HG02885 (cell line): ENCODE results near the gene ZFYVE19.

Experiments used
- ATAC-seq: cut with Tn5 transposase; IDR thresholded peaks from one replicate; pipeline ENCODE4 v1.9.1; 2021; ENCODE audit warnings: mild to moderate bottlenecking; ENCODE audit not compliant: unreplicated experiment, poor library complexity

Gene ZFYVE19

GRCh38 chr15:40775007-40775406 lies 31.9 kb upstream of the ZFYVE19 start:
- ATAC-seq: no peak

GRCh38 chr15:40775740-40776536 lies 31.0 kb upstream of the ZFYVE19 start:
- ATAC-seq: no peak

- ATAC-seq: no peak
Observed at GRCh38 chr15:40776537-40777141, 30.2 kb upstream of the ZFYVE19 start.

- ATAC-seq: peak; percentile 66
Observed at GRCh38 chr15:40782609-40783227, 24.2 kb upstream of the ZFYVE19 start.

GRCh38 chr15:40785164-40785563 lies 21.7 kb upstream of the ZFYVE19 start:
- no peak for ATAC-seq

GRCh38 chr15:40785814-40786213 lies 21.1 kb upstream of the ZFYVE19 start:
- no peak for ATAC-seq

GRCh38 chr15:40787344-40787841 lies 19.5 kb upstream of the ZFYVE19 start:
- no peak for ATAC-seq

- ATAC-seq: no peak
Observed at GRCh38 chr15:40787991-40788390, 18.9 kb upstream of the ZFYVE19 start.

GRCh38 chr15:40789119-40789518 lies 17.8 kb upstream of the ZFYVE19 start:
- no peak for ATAC-seq

GRCh38 chr15:40789999-40790398 lies 16.9 kb upstream of the ZFYVE19 start:
- ATAC-seq: no peak

- no peak for ATAC-seq
Observed at GRCh38 chr15:40790718-40791117, 16.2 kb upstream of the ZFYVE19 start.

- ATAC-seq: no peak
Observed at GRCh38 chr15:40792394-40792793, 14.5 kb upstream of the ZFYVE19 start.

- no peak for ATAC-seq
Observed at GRCh38 chr15:40793216-40793989, 13.5 kb upstream of the ZFYVE19 start.

- ATAC-seq: no peak
Observed at GRCh38 chr15:40796041-40796440, 10.8 kb upstream of the ZFYVE19 start.

GRCh38 chr15:40796512-40796911 lies 10.4 kb upstream of the ZFYVE19 start:
- no peak for ATAC-seq

- no peak for ATAC-seq
Observed at GRCh38 chr15:40799523-40799922, 7.4 kb upstream of the ZFYVE19 start.

GRCh38 chr15:40803076-40803475 lies 3.8 kb upstream of the ZFYVE19 start:
- ATAC-seq: no peak

GRCh38 chr15:40803688-40804087 lies 3.2 kb upstream of the ZFYVE19 start:
- ATAC-seq: no peak

GRCh38 chr15:40806672-40807027 lies 239 bp upstream of the ZFYVE19 start:
- ATAC-seq: no peak

GRCh38 chr15:40807888-40808461 lies 1.1 kb downstream of the ZFYVE19 start:
- ATAC-seq: no peak
